GM23338 (cell line): ENCODE results near the gene ITGB2. TPM values are rescaled to one million over a fixed set of nuclear protein-coding genes. Genes with fewer than 3 reads are reported as not detected.

Experiments
- ATAC-seq: fragments of 200-7000 bp; cut with Tn5 transposase; 3 replicates; pipeline ENCODE4 v1.9.1; 2020
- DNase-seq: peaks from one replicate; pipeline ENCODE4 v3.0.0-alpha.2; 2015; ENCODE audit warnings: low spot score
- H2AFZ ChIP-seq: fragments of 200-600 bp; sonication (generic); 2 replicates; pipeline ENCODE4 v1.8.0; 2016; ENCODE audit warnings: antibody characterized with exemption, mild to moderate bottlenecking, moderate library complexity
- H3F3A ChIP-seq: fragments of 200-600 bp; sonication (generic); replicated peaks from 2 replicates; pipeline ENCODE4 v1.8.0; 2017; ENCODE audit warnings: antibody characterized with exemption, mixed run types, low read depth
- H3K27ac ChIP-seq: fragments of 200-600 bp; sonication (generic); 2 replicates; pipeline ENCODE4 v1.6.1; 2016; ENCODE audit warnings: low read depth
- H3K27me3 ChIP-seq: fragments of 200-600 bp; sonication (generic); 2 replicates; pipeline ENCODE4 v1.8.0; 2016; ENCODE audit warnings: mild to moderate bottlenecking, mixed run types, moderate library complexity; ENCODE audit not compliant: insufficient read depth
- H3K36me3 ChIP-seq: fragments of 200-600 bp; sonication (generic); 2 replicates; pipeline ENCODE4 v1.8.0; 2016; ENCODE audit warnings: mild to moderate bottlenecking; ENCODE audit not compliant: insufficient read depth
- H3K4me1 ChIP-seq: fragments of 200-600 bp; sonication (generic); 2 replicates; pipeline ENCODE4 v1.8.0; 2016; ENCODE audit warnings: mild to moderate bottlenecking, moderate library complexity; ENCODE audit not compliant: insufficient read depth
- H3K4me2 ChIP-seq: fragments of 200-600 bp; sonication (generic); 2 replicates; pipeline ENCODE4 v1.7.1; 2017; ENCODE audit warnings: mixed run types
- H3K4me3 ChIP-seq: fragments of 200-600 bp; sonication (generic); 2 replicates; pipeline ENCODE4 v1.6.1; 2016; ENCODE audit warnings: mixed run types
- H3K79me2 ChIP-seq: fragments of 200-600 bp; sonication (generic); replicated peaks from 2 replicates; pipeline ENCODE4 v1.8.0; 2017; ENCODE audit warnings: mild to moderate bottlenecking; ENCODE audit not compliant: insufficient read depth
- H3K9me2 ChIP-seq: fragments of 200-600 bp; sonication (generic); 2 replicates; pipeline ENCODE4 v1.8.0; 2017; ENCODE audit not compliant: insufficient read depth
- H4K20me1 ChIP-seq: fragments of 200-600 bp; sonication (generic); replicated peaks from 2 replicates; pipeline ENCODE4 v1.8.0; 2017; ENCODE audit warnings: mild to moderate bottlenecking; ENCODE audit not compliant: insufficient read depth
- H3K27ac Mint-ChIP-seq: 2 replicates; pipeline ENCODE4 v1.8.0; 2020; ENCODE audit warnings: inconsistent platforms, mild to moderate bottlenecking, moderate library complexity, mixed read lengths
- H3K27me3 Mint-ChIP-seq: 3 replicates; pipeline ENCODE4 v1.8.0; 2022; ENCODE audit warnings: low read depth, mild to moderate bottlenecking, moderate library complexity, mixed read lengths, inconsistent platforms; ENCODE audit not compliant: insufficient read depth, poor library complexity
- H3K36me3 Mint-ChIP-seq: 3 replicates; pipeline ENCODE4 v1.8.0; 2021; ENCODE audit warnings: low read depth, mild to moderate bottlenecking, inconsistent platforms, moderate library complexity, mixed read lengths
- H3K4me1 Mint-ChIP-seq: 3 replicates; pipeline ENCODE4 v1.8.0; 2020; ENCODE audit warnings: mild to moderate bottlenecking, inconsistent platforms, mixed read lengths
- H3K4me3 Mint-ChIP-seq: 3 replicates; pipeline ENCODE4 v1.8.0; 2021; ENCODE audit warnings: moderate library complexity, mild to moderate bottlenecking, inconsistent platforms, mixed read lengths
- H3K9me3 Mint-ChIP-seq: 3 replicates; pipeline ENCODE4 v1.8.0; 2020; ENCODE audit warnings: moderate library complexity, mild to moderate bottlenecking, inconsistent platforms, mixed read lengths
- CREB1 ChIP-seq: fragments of 250-450 bp; sonication (Bioruptor Pico); IDR thresholded peaks from 2 replicates; pipeline ENCODE4 v1.5.0; 2020; ENCODE audit warnings: low read depth, mild to moderate bottlenecking, moderate library complexity
- ETS1 ChIP-seq: IDR thresholded peaks from 2 replicates; pipeline ENCODE4 v1.6.1; 2016; ENCODE audit warnings: antibody characterized with exemption
- EZH2 ChIP-seq: fragments of 200-600 bp; sonication (generic); IDR thresholded peaks from one replicate; pipeline ENCODE4 v1.8.0; 2017; ENCODE audit warnings: antibody characterized with exemption, mild to moderate bottlenecking, low read depth; ENCODE audit not compliant: unreplicated experiment
- EZH2phosphoT487 ChIP-seq: fragments of 200-600 bp; sonication (generic); IDR thresholded peaks from one replicate; pipeline ENCODE4 v1.8.1; 2018; ENCODE audit warnings: antibody characterized with exemption; ENCODE audit not compliant: unreplicated experiment
- JUNB ChIP-seq: IDR thresholded peaks from one replicate; pipeline ENCODE4 v1.6.1; 2016; ENCODE audit warnings: antibody characterized with exemption; ENCODE audit not compliant: unreplicated experiment
- NANOG ChIP-seq: IDR thresholded peaks from 2 replicates; pipeline ENCODE4 v1.6.1; 2016; ENCODE audit warnings: antibody characterized with exemption, borderline replicate concordance
- POLR2AphosphoS5 ChIP-seq: IDR thresholded peaks from 2 replicates; pipeline ENCODE4 v1.6.1; 2016; ENCODE audit warnings: antibody characterized with exemption, low read depth
- STAT1 ChIP-seq: IDR thresholded peaks from one replicate; pipeline ENCODE4 v1.6.1; 2016; ENCODE audit warnings: antibody characterized with exemption; ENCODE audit not compliant: unreplicated experiment
- ZNF114 ChIP-seq: fragments of 250-450 bp; sonication (Bioruptor Pico); IDR thresholded peaks from 2 replicates; pipeline ENCODE4 v1.5.0; 2020; ENCODE audit warnings: mild to moderate bottlenecking, moderate library complexity
- ZNF331 ChIP-seq: fragments of 250-450 bp; sonication (Bioruptor Pico); IDR thresholded peaks from 2 replicates; pipeline ENCODE4 v1.5.0; 2020; ENCODE audit warnings: low read depth, mild to moderate bottlenecking, moderate library complexity
- polyA plus RNA-seq: library from polyadenylated mRNA; unstranded; fragments of >200 nt; fragmentation: Nextera tagmentation; extraction: Ambion mirVana; gene quantifications from 2 replicates; pipeline ENCODE4 v1.2.1, GENCODE V29; 2016
- total RNA-seq: library from RNA; depleted of rRNA; stranded (reverse); fragments of >200 nt; shearing (Covaris generic); gene quantifications from 2 replicates; pipeline ENCODE4 v1.2.3, GENCODE V29; 2014
- TF ChIP-seq, protein P1 (sequence below): fragments of 250-450 bp; sonication (Bioruptor Pico); IDR thresholded peaks from 2 replicates; pipeline ENCODE4 v1.5.0; 2020; ENCODE audit warnings: mild to moderate bottlenecking, moderate library complexity
- TF ChIP-seq, protein P2 (sequence below): IDR thresholded peaks from one replicate; pipeline ENCODE4 v1.6.1; 2018; ENCODE audit warnings: antibody characterized with exemption; ENCODE audit not compliant: unreplicated experiment
- TF ChIP-seq, protein P3 (sequence below), 2 experiments: fragments of 200-600 bp in 1 of 2; sonication (generic) in 1 of 2; conservative IDR thresholded peaks; 2 replicates each; pipeline versions ENCODE4 v1.5.1 to v1.6.1; 2016 to 2017; ENCODE audit warnings: antibody characterized with exemption in 2 of 2, low read depth in 2 of 2, mild to moderate bottlenecking in 2 of 2, moderate library complexity in 1 of 2

Gene ITGB2
- total and polyA plus RNA-seq, 2 experiments from 2014 or later: 0.44 to 0.63 TPM

GRCh38 chr21:44898011-44898488 lies 22.6 kb downstream of the ITGB2 start:
- Mint-ChIP-seq H3K36me3 (no peaks in the 10 kb centered on the region; the same call in 2 of the 3 replicates), H3K4me1 (peaks cover 7% of the 10 kb centered on the region), H3K9me3 (no peaks in the 10 kb centered on the region; the same call in 2 of the 3 replicates), H3K27ac (no peak overlapping the region), H3K27me3 (peaks cover 13% of the 10 kb centered on the region), H3K4me3 (no peak overlapping the region)
- H3K9me2 ChIP-seq: no peaks in the 10 kb centered on the region
- H3K4me1 ChIP-seq: no peaks in the 10 kb centered on the region
- no peak overlapping the region for H3K4me3 ChIP-seq
- H3K79me2 ChIP-seq: no peaks in the 10 kb centered on the region
- ATAC-seq (no peak; the same call in 1 of the 3 replicates), DNase-seq (no peak)
- H3K27me3 ChIP-seq: no peaks in the 10 kb centered on the region
- no peak overlapping the region for H3K27ac ChIP-seq
- peaks cover 9% of the 10 kb centered on the region for H3F3A ChIP-seq
- no peak overlapping the region for H3K4me2 ChIP-seq
- H4K20me1 ChIP-seq: no peaks in the 10 kb centered on the region
- H2AFZ ChIP-seq: no peak overlapping the region
- no peaks in the 10 kb centered on the region for H3K36me3 ChIP-seq
- TF ChIP-seq NANOG (no peak), CREB1 (no peak), EZH2 (no peak), POLR2AphosphoS5 (no peak), EZH2phosphoT487 (no peak), ETS1 (no peak), JUNB (no peak), STAT1 (no peak), ZNF331 (no peak), ZNF114 (CRISPR knock-in tag) (no peak)
- TF ChIP-seq, protein P1, sequence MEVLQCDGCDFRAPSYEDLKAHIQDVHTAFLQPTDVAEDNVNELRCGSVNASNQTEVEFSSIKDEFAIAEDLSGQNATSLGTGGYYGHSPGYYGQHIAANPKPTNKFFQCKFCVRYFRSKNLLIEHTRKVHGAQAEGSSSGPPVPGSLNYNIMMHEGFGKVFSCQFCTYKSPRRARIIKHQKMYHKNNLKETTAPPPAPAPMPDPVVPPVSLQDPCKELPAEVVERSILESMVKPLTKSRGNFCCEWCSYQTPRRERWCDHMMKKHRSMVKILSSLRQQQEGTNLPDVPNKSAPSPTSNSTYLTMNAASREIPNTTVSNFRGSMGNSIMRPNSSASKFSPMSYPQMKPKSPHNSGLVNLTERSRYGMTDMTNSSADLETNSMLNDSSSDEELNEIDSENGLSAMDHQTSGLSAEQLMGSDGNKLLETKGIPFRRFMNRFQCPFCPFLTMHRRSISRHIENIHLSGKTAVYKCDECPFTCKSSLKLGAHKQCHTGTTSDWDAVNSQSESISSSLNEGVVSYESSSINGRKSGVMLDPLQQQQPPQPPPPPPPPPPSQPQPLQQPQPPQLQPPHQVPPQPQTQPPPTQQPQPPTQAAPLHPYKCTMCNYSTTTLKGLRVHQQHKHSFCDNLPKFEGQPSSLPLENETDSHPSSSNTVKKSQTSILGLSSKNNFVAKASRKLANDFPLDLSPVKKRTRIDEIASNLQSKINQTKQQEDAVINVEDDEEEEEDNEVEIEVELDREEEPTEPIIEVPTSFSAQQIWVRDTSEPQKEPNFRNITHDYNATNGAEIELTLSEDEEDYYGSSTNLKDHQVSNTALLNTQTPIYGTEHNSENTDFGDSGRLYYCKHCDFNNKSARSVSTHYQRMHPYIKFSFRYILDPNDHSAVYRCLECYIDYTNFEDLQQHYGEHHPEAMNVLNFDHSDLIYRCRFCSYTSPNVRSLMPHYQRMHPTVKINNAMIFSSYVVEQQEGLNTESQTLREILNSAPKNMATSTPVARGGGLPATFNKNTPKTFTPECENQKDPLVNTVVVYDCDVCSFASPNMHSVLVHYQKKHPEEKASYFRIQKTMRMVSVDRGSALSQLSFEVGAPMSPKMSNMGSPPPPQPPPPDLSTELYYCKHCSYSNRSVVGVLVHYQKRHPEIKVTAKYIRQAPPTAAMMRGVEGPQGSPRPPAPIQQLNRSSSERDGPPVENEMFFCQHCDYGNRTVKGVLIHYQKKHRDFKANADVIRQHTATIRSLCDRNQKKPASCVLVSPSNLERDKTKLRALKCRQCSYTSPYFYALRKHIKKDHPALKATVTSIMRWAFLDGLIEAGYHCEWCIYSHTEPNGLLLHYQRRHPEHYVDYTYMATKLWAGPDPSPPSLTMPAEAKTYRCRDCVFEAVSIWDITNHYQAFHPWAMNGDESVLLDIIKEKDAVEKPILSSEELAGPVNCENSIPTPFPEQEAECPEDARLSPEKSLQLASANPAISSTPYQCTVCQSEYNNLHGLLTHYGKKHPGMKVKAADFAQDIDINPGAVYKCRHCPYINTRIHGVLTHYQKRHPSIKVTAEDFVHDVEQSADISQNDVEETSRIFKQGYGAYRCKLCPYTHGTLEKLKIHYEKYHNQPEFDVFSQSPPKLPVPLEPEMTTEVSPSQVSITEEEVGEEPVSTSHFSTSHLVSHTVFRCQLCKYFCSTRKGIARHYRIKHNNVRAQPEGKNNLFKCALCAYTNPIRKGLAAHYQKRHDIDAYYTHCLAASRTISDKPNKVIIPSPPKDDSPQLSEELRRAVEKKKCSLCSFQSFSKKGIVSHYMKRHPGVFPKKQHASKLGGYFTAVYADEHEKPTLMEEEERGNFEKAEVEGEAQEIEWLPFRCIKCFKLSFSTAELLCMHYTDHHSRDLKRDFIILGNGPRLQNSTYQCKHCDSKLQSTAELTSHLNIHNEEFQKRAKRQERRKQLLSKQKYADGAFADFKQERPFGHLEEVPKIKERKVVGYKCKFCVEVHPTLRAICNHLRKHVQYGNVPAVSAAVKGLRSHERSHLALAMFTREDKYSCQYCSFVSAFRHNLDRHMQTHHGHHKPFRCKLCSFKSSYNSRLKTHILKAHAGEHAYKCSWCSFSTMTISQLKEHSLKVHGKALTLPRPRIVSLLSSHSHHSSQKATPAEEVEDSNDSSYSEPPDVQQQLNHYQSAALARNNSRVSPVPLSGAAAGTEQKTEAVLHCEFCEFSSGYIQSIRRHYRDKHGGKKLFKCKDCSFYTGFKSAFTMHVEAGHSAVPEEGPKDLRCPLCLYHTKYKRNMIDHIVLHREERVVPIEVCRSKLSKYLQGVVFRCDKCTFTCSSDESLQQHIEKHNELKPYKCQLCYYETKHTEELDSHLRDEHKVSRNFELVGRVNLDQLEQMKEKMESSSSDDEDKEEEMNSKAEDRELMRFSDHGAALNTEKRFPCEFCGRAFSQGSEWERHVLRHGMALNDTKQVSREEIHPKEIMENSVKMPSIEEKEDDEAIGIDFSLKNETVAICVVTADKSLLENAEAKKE (CRISPR knock-in tag): no peak
- TF ChIP-seq, protein P2, sequence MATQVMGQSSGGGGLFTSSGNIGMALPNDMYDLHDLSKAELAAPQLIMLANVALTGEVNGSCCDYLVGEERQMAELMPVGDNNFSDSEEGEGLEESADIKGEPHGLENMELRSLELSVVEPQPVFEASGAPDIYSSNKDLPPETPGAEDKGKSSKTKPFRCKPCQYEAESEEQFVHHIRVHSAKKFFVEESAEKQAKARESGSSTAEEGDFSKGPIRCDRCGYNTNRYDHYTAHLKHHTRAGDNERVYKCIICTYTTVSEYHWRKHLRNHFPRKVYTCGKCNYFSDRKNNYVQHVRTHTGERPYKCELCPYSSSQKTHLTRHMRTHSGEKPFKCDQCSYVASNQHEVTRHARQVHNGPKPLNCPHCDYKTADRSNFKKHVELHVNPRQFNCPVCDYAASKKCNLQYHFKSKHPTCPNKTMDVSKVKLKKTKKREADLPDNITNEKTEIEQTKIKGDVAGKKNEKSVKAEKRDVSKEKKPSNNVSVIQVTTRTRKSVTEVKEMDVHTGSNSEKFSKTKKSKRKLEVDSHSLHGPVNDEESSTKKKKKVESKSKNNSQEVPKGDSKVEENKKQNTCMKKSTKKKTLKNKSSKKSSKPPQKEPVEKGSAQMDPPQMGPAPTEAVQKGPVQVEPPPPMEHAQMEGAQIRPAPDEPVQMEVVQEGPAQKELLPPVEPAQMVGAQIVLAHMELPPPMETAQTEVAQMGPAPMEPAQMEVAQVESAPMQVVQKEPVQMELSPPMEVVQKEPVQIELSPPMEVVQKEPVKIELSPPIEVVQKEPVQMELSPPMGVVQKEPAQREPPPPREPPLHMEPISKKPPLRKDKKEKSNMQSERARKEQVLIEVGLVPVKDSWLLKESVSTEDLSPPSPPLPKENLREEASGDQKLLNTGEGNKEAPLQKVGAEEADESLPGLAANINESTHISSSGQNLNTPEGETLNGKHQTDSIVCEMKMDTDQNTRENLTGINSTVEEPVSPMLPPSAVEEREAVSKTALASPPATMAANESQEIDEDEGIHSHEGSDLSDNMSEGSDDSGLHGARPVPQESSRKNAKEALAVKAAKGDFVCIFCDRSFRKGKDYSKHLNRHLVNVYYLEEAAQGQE: no peak
- TF ChIP-seq, protein P3, sequence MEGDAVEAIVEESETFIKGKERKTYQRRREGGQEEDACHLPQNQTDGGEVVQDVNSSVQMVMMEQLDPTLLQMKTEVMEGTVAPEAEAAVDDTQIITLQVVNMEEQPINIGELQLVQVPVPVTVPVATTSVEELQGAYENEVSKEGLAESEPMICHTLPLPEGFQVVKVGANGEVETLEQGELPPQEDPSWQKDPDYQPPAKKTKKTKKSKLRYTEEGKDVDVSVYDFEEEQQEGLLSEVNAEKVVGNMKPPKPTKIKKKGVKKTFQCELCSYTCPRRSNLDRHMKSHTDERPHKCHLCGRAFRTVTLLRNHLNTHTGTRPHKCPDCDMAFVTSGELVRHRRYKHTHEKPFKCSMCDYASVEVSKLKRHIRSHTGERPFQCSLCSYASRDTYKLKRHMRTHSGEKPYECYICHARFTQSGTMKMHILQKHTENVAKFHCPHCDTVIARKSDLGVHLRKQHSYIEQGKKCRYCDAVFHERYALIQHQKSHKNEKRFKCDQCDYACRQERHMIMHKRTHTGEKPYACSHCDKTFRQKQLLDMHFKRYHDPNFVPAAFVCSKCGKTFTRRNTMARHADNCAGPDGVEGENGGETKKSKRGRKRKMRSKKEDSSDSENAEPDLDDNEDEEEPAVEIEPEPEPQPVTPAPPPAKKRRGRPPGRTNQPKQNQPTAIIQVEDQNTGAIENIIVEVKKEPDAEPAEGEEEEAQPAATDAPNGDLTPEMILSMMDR (conservative IDR thresholded peaks at IDR 0.05; ENCODE audit: low read depth in 2 of 2): no peak
